ENCODE measurements around the gene SERPINA5. TPM values are rescaled to one million over a fixed set of nuclear protein-coding genes. Genes with fewer than 3 reads are reported as not detected.

Gene SERPINA5
- total and polyA plus RNA-seq, 2 of the 8 experiments (the other 6 are each of a cell fraction or from before 2014, with no cell fraction given), result 1.8 to 1.9 TPM

DNA sequence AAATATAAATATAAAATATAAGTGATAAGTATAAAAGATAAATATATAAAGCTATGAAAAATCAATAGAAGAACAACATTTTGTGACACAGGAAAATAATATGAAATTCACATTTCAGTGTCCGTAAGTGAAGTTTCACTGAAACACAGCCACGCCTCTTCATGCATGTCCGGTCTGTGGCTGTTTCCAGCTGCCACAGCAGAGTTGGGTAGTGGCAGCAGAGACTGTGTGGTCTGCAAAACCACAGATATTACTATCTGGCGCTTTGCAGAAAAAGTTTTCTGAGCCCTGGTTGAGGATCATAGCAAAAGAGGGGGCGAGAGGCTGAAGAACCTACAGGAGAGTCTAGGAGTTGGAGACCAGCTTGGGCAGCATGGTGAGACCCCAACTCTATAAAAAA lies 19.2 kb upstream of the SERPINA5 start:
- TF ChIP-seq NANOG (IDR thresholded peaks at IDR 0.05; ENCODE audit: insufficient read depth, low read depth, low read length, poor library complexity, severe bottlenecking), result no peak
- no peak for TF ChIP-seq SP2 (IDR thresholded peaks at IDR 0.05; ENCODE audit: low read length)
- no peak for TF ChIP-seq EP300 (IDR thresholded peaks at IDR 0.05; ENCODE audit: borderline replicate concordance in 1 of 2, low read depth in 2 of 2, low read length in 2 of 2)
- TF ChIP-seq HDAC6 (IDR thresholded peaks at IDR 0.05; ENCODE audit: low read depth, low read length), result no peak
- TF ChIP-seq POLR2A (IDR thresholded peaks at IDR 0.05; ENCODE audit: control extremely low read depth in 1 of 2, low read depth in 2 of 2, low read length in 2 of 2), result no peak
- TF ChIP-seq GTF2F1 (IDR thresholded peaks at IDR 0.05; ENCODE audit: borderline replicate concordance, low read depth, low read length), result no peak
- ChIA-PET CTCF (ENCODE audit: partially characterized antibody) (interaction anchor here (0.8 to 3.1 kb wide), 6 partner anchors 13 to 128 kb away, joined by 3 to 18 read pairs (median 3); partner anchors contain the start of gene SERPINA5), POLR2A (ENCODE audit: partially characterized antibody) (no interaction called here)
- Histone ChIP-seq H3K36me3 (ENCODE audit: control insufficient read depth in 2 of 4, insufficient read depth in 4 of 4, low read length in 3 of 4) (no peaks in the 10 kb centered on the region), H3K14ac (ENCODE audit: insufficient read length) (no peak overlapping the region), H3K4me2 (ENCODE audit: insufficient read depth in 1 of 2, low read depth in 2 of 2, low read length in 2 of 2) (no peak overlapping the region), H3K4me3 (ENCODE audit: extremely low read depth in 1 of 4, insufficient read depth in 2 of 4, low read depth in 3 of 4, low read length in 4 of 4) (no peak overlapping the region), H4K8ac (ENCODE audit: extremely low read depth, insufficient read depth, low read length) (no peak overlapping the region), H3K79me1 (ENCODE audit: low read depth, low read length) (no peaks in the 10 kb centered on the region), H3K27ac (ENCODE audit: low read depth, low read length) (no peak overlapping the region), H3K4ac (replicated peaks; ENCODE audit: insufficient read length, low read depth, low read length) (no peak overlapping the region), H3K27me3 (replicated peaks in 1 of 4; ENCODE audit: control insufficient read depth in 3 of 4, extremely low read depth in 1 of 4, insufficient read depth in 3 of 4, low read length in 3 of 4) (no peaks in the 10 kb centered on the region), H2AFZ (ENCODE audit: low read length) (no peak overlapping the region), H3K23me2 (ENCODE audit: low read depth, low read length) (no peaks in the 10 kb centered on the region), H2BK120ac (replicated peaks; ENCODE audit: low read depth, low read length) (no peak overlapping the region), H3K4me1 (replicated peaks in 1 of 4; ENCODE audit: control insufficient read depth in 3 of 4, insufficient read depth in 4 of 4, low read length in 3 of 4) (no peaks in the 10 kb centered on the region), H3K9me3 (ENCODE audit: insufficient read depth in 2 of 2, low read depth in 1 of 2, low read length in 1 of 2) (no peaks in the 10 kb centered on the region), H4K5ac (ENCODE audit: insufficient read length, low read depth, low read length) (no peak overlapping the region), H4K91ac (replicated peaks; ENCODE audit: insufficient read length, low read length) (no peak overlapping the region), H2AK5ac (ENCODE audit: low read depth, low read length) (no peak overlapping the region), H2BK15ac (ENCODE audit: low read length) (no peak overlapping the region), H3K18ac (ENCODE audit: extremely low read depth, low read length) (no peak overlapping the region), H3K56ac (replicated peaks; ENCODE audit: insufficient read length, low read depth, low read length) (no peak overlapping the region), H2BK20ac (ENCODE audit: low read length) (no peak overlapping the region), H4K20me1 (replicated peaks in 1 of 2; ENCODE audit: control insufficient read depth in 1 of 2, insufficient read depth in 2 of 2, low read length in 2 of 2) (no peaks in the 10 kb centered on the region), H3K79me2 (ENCODE audit: control insufficient read depth in 1 of 2, insufficient read depth in 2 of 2, low read length in 2 of 2) (no peaks in the 10 kb centered on the region), H3K23ac (ENCODE audit: insufficient read length) (no peak overlapping the region), H2BK12ac (ENCODE audit: low read depth, low read length) (no peak overlapping the region), H2BK5ac (ENCODE audit: low read depth, low read length) (no peak overlapping the region), H3K9ac (replicated peaks in 1 of 4; ENCODE audit: extremely low read depth in 1 of 4, low read depth in 3 of 4, low read length in 3 of 4) (no peak overlapping the region)
- WGBS, 2 experiments (ENCODE audit: extremely low coverage in 1 of 2, insufficient coverage in 1 of 2, insufficient read length in 1 of 2, insufficient replicate concordance in 2 of 2, low coverage in 1 of 2, low lambda C conversion rate in 2 of 2, missing lambda C conversion rate in 1 of 2), result 87% methylated on average over 5 of the region's 5 CpGs; no CpG with 5 or more reads in 1 of the 2 experiments
- FAIRE-seq (no peak), DNase-seq (ENCODE audit: low read depth in 1 of 2, low spot score in 2 of 2) (no peak)

All from H1 (cell line).